Vagina (tissue), 2 donors: ENCODE data around the gene PLPPR5. TPM values are rescaled to one million over a fixed set of nuclear protein-coding genes. Genes with fewer than 3 reads are reported as not detected.

Experiments
- DNase-seq, 2 donors: peaks; one replicate each; pipeline ENCODE4 v3.0.0-alpha.2; 2017; ENCODE audit errors: extremely low spot score in 2 of 2
- H3K27ac ChIP-seq: fragments of 200-600 bp; sonication (generic); one replicate; pipeline ENCODE4 v1.5.1; 2019
- H3K27me3 ChIP-seq: fragments of 200-600 bp; sonication (generic); one replicate; pipeline ENCODE4 v1.5.1; 2019
- H3K36me3 ChIP-seq, 2 donors: fragments of 200-600 bp; sonication (generic); one replicate each; pipeline ENCODE4 v1.5.1; 2017 to 2019
- H3K4me1 ChIP-seq: fragments of 200-600 bp; sonication (generic); one replicate; pipeline ENCODE4 v1.5.1; 2019
- H3K4me3 ChIP-seq, 2 donors: fragments of 200-600 bp; sonication (generic); 1 replicate in 1 of 2; 2 replicates in 1 of 2; pipeline ENCODE4 v1.5.1; 2016 to 2019
- H3K9me3 ChIP-seq: fragments of 200-600 bp; sonication (generic); one replicate; pipeline ENCODE4 v1.5.1; 2019
- CTCF ChIP-seq, 3 experiments: fragments of 450-650 bp in 2 of 3; fragments of 200-600 bp in 1 of 3; sonication (generic) in 1 of 3; IDR thresholded peaks; one replicate each; pipeline ENCODE4 v1.5.1; 2017 to 2019; ENCODE audit warnings: antibody characterized with exemption in 3 of 3, mild to moderate bottlenecking in 2 of 3, moderate library complexity in 2 of 3
- POLR2A ChIP-seq, 2 donors: fragments of 450-650 bp; IDR thresholded peaks; one replicate each; pipeline ENCODE4 v1.6.1; 2017; ENCODE audit warnings: antibody characterized with exemption in 2 of 2, mild to moderate bottlenecking in 2 of 2, moderate library complexity in 2 of 2
- POLR2AphosphoS5 ChIP-seq, 2 donors: sonication (generic); formaldehyde crosslinking; IDR thresholded peaks; one replicate each; pipeline ENCODE4 v1.9.0; 2017; ENCODE audit warnings: antibody characterized with exemption in 2 of 2, mild to moderate bottlenecking in 2 of 2, low read depth in 1 of 2; ENCODE audit not compliant: insufficient read depth in 1 of 2
- intact Hi-C: fragments of 100-400 bp; cut with DNase I; formaldehyde crosslinking; loops from one replicate; pipeline ENCODE4 v1.15.1; 2023
- total RNA-seq: library from RNA; depleted of rRNA; stranded (reverse); fragments of >200 nt; gene quantifications from one replicate; pipeline ENCODE4 v1.2.3, GENCODE V29; 2016

Gene PLPPR5
- total RNA-seq, 1 donor from 2014 or later, result not detected

- Histone ChIP-seq H3K36me3 (no peaks in the 10 kb centered on the region), H3K27ac (no peak overlapping the region), H3K4me1 (no peaks in the 10 kb centered on the region), H3K9me3 (no peaks in the 10 kb centered on the region), H3K4me3 (no peak overlapping the region), H3K27me3 (no peaks in the 10 kb centered on the region)
- intact Hi-C loops, result no loop called here
- no peak for TF ChIP-seq POLR2A (IDR thresholded peaks at IDR 0.05)
- no peak for TF ChIP-seq POLR2AphosphoS5 (IDR thresholded peaks at IDR 0.05; ENCODE audit: insufficient read depth in 1 of 2, low read depth in 1 of 2)
- no peak for TF ChIP-seq CTCF (IDR thresholded peaks at IDR 0.05)
- DNase-seq, result no peak
Observed at GRCh38 chr1:98926597-98926996, 78.1 kb downstream of the PLPPR5 start.

GRCh38 chr1:98924977-98925376 is 79.7 kb downstream of the PLPPR5 start:
- no peak for DNase-seq
- Histone ChIP-seq H3K27me3 (no peaks in the 10 kb centered on the region), H3K36me3 (no peaks in the 10 kb centered on the region), H3K4me1 (no peaks in the 10 kb centered on the region), H3K27ac (no peak overlapping the region), H3K9me3 (no peaks in the 10 kb centered on the region), H3K4me3 (no peak overlapping the region)
- no peak for TF ChIP-seq POLR2A (IDR thresholded peaks at IDR 0.05)
- TF ChIP-seq CTCF (IDR thresholded peaks at IDR 0.05), result no peak
- TF ChIP-seq POLR2AphosphoS5 (IDR thresholded peaks at IDR 0.05; ENCODE audit: insufficient read depth in 1 of 2, low read depth in 1 of 2), result no peak
- intact Hi-C loops, result no loop called here

- no peaks in the 10 kb centered on the region for H3K4me1 ChIP-seq
- H3K27ac ChIP-seq, result no peak overlapping the region
- no peaks in the 10 kb centered on the region for H3K9me3 ChIP-seq
- TF ChIP-seq POLR2A (IDR thresholded peaks at IDR 0.05) (no peak), CTCF (IDR thresholded peaks at IDR 0.05) (no peak), POLR2AphosphoS5 (IDR thresholded peaks at IDR 0.05; ENCODE audit: insufficient read depth in 1 of 2, low read depth in 1 of 2) (no peak)
- H3K36me3 ChIP-seq, result no peaks in the 10 kb centered on the region
- no peak overlapping the region for H3K4me3 ChIP-seq
- intact Hi-C loops, result no loop called here
- no peak for DNase-seq
- no peaks in the 10 kb centered on the region for H3K27me3 ChIP-seq
Observed at GRCh38 chr1:98923667-98924066, 81.0 kb downstream of the PLPPR5 start.

- Histone ChIP-seq H3K9me3 (no peaks in the 10 kb centered on the region), H3K4me1 (no peaks in the 10 kb centered on the region), H3K27ac (no peak overlapping the region), H3K27me3 (no peaks in the 10 kb centered on the region), H3K4me3 (no peak overlapping the region), H3K36me3 (no peaks in the 10 kb centered on the region)
- no peak for DNase-seq
- intact Hi-C loops, result no loop called here
- TF ChIP-seq POLR2A (IDR thresholded peaks at IDR 0.05), result no peak
- TF ChIP-seq CTCF (IDR thresholded peaks at IDR 0.05), result no peak
- TF ChIP-seq POLR2AphosphoS5 (IDR thresholded peaks at IDR 0.05; ENCODE audit: insufficient read depth in 1 of 2, low read depth in 1 of 2), result no peak
Observed at GRCh38 chr1:98921817-98922216, 82.8 kb downstream of the PLPPR5 start.

GRCh38 chr1:98920441-98921110 is 84.1 kb downstream of the PLPPR5 start:
- Histone ChIP-seq H3K36me3 (no peaks in the 10 kb centered on the region), H3K27me3 (no peaks in the 10 kb centered on the region), H3K27ac (no peak overlapping the region), H3K4me3 (no peak overlapping the region), H3K4me1 (no peaks in the 10 kb centered on the region), H3K9me3 (no peaks in the 10 kb centered on the region)
- intact Hi-C loops, result no loop called here
- DNase-seq, result no peak
- TF ChIP-seq CTCF (IDR thresholded peaks at IDR 0.05), result no peak
